Ishikawa (cell line): ENCODE results near the gene ALX3.

Experiments used
- CEBPB ChIP-seq: IDR thresholded peaks from 2 replicates; pipeline ENCODE4 v1.6.1; 2012
- EGR1 ChIP-seq: IDR thresholded peaks from 2 replicates; pipeline ENCODE4 v1.6.1; 2012
- EP300 ChIP-seq: IDR thresholded peaks from 2 replicates; pipeline ENCODE4 v1.6.1; 2012; ENCODE audit warnings: borderline replicate concordance
- TCF12 ChIP-seq: IDR thresholded peaks from 2 replicates; pipeline ENCODE4 v1.6.1; 2012; ENCODE audit warnings: low read depth

- no peak for TF ChIP-seq TCF12
- no peak for TF ChIP-seq EGR1
- no peak for TF ChIP-seq EP300
- TF ChIP-seq CEBPB = no peak
Measured at GRCh38 chr1:110024613-110025012, 45.9 kb downstream of the ALX3 start.
